GM23248 (cell line): ENCODE data around the gene GNG3. TPM values are rescaled to one million over a fixed set of nuclear protein-coding genes. Genes with fewer than 3 reads are reported as not detected.
A peak's percentile ranks its signal among the peaks of the same experiment; 100 is the strongest.

Experiments used
- DNase-seq: peaks from one replicate; pipeline ENCODE4 v3.0.0-alpha.2; 2015
- H2AFZ ChIP-seq: fragments of 200-600 bp; sonication (generic); 2 replicates; pipeline ENCODE4 v1.6.1; 2016; ENCODE audit warnings: antibody characterized with exemption
- H3F3A ChIP-seq: fragments of 200-600 bp; sonication (generic); 2 replicates; pipeline ENCODE4 v1.6.1; 2016; ENCODE audit warnings: mild to moderate bottlenecking, antibody characterized with exemption, mixed run types; ENCODE audit not compliant: insufficient read depth
- H3K27ac ChIP-seq: fragments of 200-600 bp; sonication (generic); 2 replicates; pipeline ENCODE4 v1.5.1; 2016; ENCODE audit warnings: mild to moderate bottlenecking
- H3K27me3 ChIP-seq: fragments of 200-600 bp; sonication (generic); replicated peaks from 2 replicates; pipeline ENCODE4 v1.6.1; 2016; ENCODE audit warnings: mild to moderate bottlenecking; ENCODE audit not compliant: insufficient read depth
- H3K36me3 ChIP-seq: fragments of 200-600 bp; sonication (generic); 2 replicates; pipeline ENCODE4 v1.6.1; 2016; ENCODE audit warnings: low read depth, mild to moderate bottlenecking
- H3K4me1 ChIP-seq: fragments of 200-600 bp; sonication (generic); 2 replicates; pipeline ENCODE4 v1.6.1; 2016; ENCODE audit warnings: mild to moderate bottlenecking; ENCODE audit not compliant: insufficient read depth
- H3K4me2 ChIP-seq: fragments of 200-600 bp; sonication (generic); one replicate; pipeline ENCODE4 v1.6.1; 2016; ENCODE audit warnings: mild to moderate bottlenecking; ENCODE audit not compliant: unreplicated experiment
- H3K4me3 ChIP-seq: fragments of 200-600 bp; sonication (generic); 2 replicates; pipeline ENCODE4 v1.5.1; 2016; ENCODE audit warnings: mild to moderate bottlenecking
- H3K79me2 ChIP-seq: fragments of 200-600 bp; sonication (generic); 2 replicates; pipeline ENCODE4 v1.6.1; 2016; ENCODE audit warnings: mild to moderate bottlenecking; ENCODE audit not compliant: insufficient read depth
- H3K9ac ChIP-seq: fragments of 200-600 bp; sonication (generic); 2 replicates; pipeline ENCODE4 v1.6.1; 2016; ENCODE audit warnings: mild to moderate bottlenecking
- H3K9me2 ChIP-seq: fragments of 200-600 bp; sonication (generic); 2 replicates; pipeline ENCODE4 v1.6.1; 2016; ENCODE audit warnings: mixed run types, mild to moderate bottlenecking, moderate library complexity; ENCODE audit not compliant: insufficient read depth
- H3K9me3 ChIP-seq: fragments of 200-600 bp; sonication (generic); one replicate; pipeline ENCODE4 v1.6.1; 2017; ENCODE audit warnings: low read depth
- H4K20me1 ChIP-seq: fragments of 200-600 bp; sonication (generic); 2 replicates; pipeline ENCODE4 v1.6.0; 2016; ENCODE audit not compliant: insufficient read depth
- EZH2 ChIP-seq: fragments of 200-600 bp; sonication (generic); IDR thresholded peaks from 2 replicates; pipeline ENCODE4 v1.6.1; 2018; ENCODE audit warnings: antibody characterized with exemption, mild to moderate bottlenecking; ENCODE audit not compliant: insufficient read depth, poor library complexity, severe bottlenecking
- EZH2phosphoT487 ChIP-seq: fragments of 200-600 bp; sonication (generic); IDR thresholded peaks from 2 replicates; pipeline ENCODE4 v1.6.1; 2018; ENCODE audit warnings: antibody characterized with exemption, moderate library complexity, mild to moderate bottlenecking, low read depth; ENCODE audit not compliant: insufficient read depth
- WGBS, 2 experiments: methylation state at CpG; one replicate each; pipeline ENCODE4 v1.1.6; 2015 to 2017; ENCODE audit warnings: low lambda C conversion rate in 2 of 2, low coverage in 1 of 2; ENCODE audit errors: missing lambda C conversion rate in 2 of 2; 5-methylcytosine and 5-hydroxymethylcytosine counted together
- in situ Hi-C: fragments of 300-500 bp; cut with MboI; formaldehyde crosslinking; loops from 2 replicates; pipeline ENCODE4 v1.15.0; 2020
- polyA plus RNA-seq: library from polyadenylated mRNA; unstranded; fragments of >200 nt; fragmentation: Nextera tagmentation; extraction: Ambion mirVana; gene quantifications from 2 replicates; pipeline ENCODE4 v1.2.1, GENCODE V29; 2016
- total RNA-seq: library from RNA; depleted of rRNA; stranded (reverse); fragments of >200 nt; shearing (Covaris generic); gene quantifications from 2 replicates; pipeline ENCODE4 v1.2.3, GENCODE V29; 2014

GNG3 gene
- total and polyA plus RNA-seq, 2 experiments from 2014 or later, result 0.29 TPM; not detected in 1

- H3K79me2 ChIP-seq, result peaks cover 88% of the 10 kb centered on the region
- H3K4me3 ChIP-seq, result no peak overlapping the region
- TF ChIP-seq EZH2, result no peak
- TF ChIP-seq EZH2phosphoT487, result no peak
- no peak for DNase-seq
- no peak overlapping the region for H3K4me2 ChIP-seq
- WGBS, 2 experiments, result 84 to 85% methylated on average over 11 of the region's 11 CpGs
- H4K20me1 ChIP-seq, result no peaks in the 10 kb centered on the region
- in situ Hi-C loops, result no loop called here
- no peak overlapping the region for H3K9ac ChIP-seq
- peaks cover 78% of the 10 kb centered on the region for H3K36me3 ChIP-seq
- peaks cover 61% of the 10 kb centered on the region for H3F3A ChIP-seq
- no peak overlapping the region for H2AFZ ChIP-seq
- H3K4me1 ChIP-seq, result 0 out of 2 replicates have a peak, but pooled peaks cover 8% of the 10 kb centered on the region
- no peaks in the 10 kb centered on the region for H3K9me3 ChIP-seq
- no peaks in the 10 kb centered on the region for H3K27me3 ChIP-seq
- no peak overlapping the region; the same call in 1 of the 2 replicates for H3K27ac ChIP-seq
- no peaks in the 10 kb centered on the region for H3K9me2 ChIP-seq
Measured at GRCh38 chr11:62716816-62717215, 9.3 kb downstream of the GNG3 start.

DNA sequence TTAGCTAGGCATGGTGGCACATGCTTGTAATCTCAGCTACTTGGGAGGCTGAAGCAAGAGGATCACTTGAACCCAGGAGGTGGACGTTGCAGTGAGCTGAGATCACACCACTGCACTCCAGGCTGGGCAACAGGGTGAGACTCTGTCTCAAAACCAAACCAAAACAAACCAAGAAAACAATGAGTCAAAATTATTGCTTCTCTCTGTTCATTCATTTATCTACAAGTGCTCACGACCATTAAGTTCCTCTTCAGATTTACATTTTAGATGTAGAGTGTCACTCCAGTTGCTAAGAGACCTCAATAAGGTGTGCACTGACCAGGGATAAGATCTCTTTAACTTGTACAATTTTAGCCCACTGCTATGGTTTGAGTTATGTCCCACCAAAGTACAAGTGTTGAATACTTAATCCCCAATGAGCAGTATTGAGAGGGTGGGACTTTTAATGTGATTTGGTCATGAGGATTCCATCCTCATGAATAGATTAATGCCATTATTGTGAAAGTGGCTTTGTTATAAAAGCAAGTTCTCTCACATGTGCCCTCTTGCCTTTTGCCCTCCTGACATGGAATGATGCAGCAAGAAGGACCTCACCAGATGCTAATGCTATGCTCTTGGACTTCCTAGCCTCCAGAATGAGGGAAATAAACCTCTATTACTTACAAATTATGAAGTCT lies 12.0 kb downstream of the GNG3 start:
- peak overlapping the region; percentile 5; the same call in 1 of the 2 replicates for H3K9ac ChIP-seq
- DNase-seq, result peak; percentile 33
- no peak overlapping the region for H3K4me3 ChIP-seq
- 69 to 73% methylated on average over 2 of the region's 2 CpGs for WGBS, 2 experiments
- no peak overlapping the region for H3K4me2 ChIP-seq
- no peak overlapping the region for H2AFZ ChIP-seq
- peaks cover 51% of the 10 kb centered on the region for H3F3A ChIP-seq
- no peaks in the 10 kb centered on the region for H3K9me2 ChIP-seq
- 0 out of 2 replicates have a peak, but pooled peaks cover 3% of the 10 kb centered on the region for H4K20me1 ChIP-seq
- H3K79me2 ChIP-seq, result peaks cover 98% of the 10 kb centered on the region
- in situ Hi-C loops, result no loop called here
- no peaks in the 10 kb centered on the region for H3K27me3 ChIP-seq
- H3K9me3 ChIP-seq, result no peaks in the 10 kb centered on the region
- TF ChIP-seq EZH2, result no peak
- TF ChIP-seq EZH2phosphoT487, result no peak
- H3K36me3 ChIP-seq, result peaks cover 84% of the 10 kb centered on the region
- peaks cover 19% of the 10 kb centered on the region; the same call in 1 of the 2 replicates for H3K4me1 ChIP-seq
- H3K27ac ChIP-seq, result peak overlapping the region; percentile 42

DNA sequence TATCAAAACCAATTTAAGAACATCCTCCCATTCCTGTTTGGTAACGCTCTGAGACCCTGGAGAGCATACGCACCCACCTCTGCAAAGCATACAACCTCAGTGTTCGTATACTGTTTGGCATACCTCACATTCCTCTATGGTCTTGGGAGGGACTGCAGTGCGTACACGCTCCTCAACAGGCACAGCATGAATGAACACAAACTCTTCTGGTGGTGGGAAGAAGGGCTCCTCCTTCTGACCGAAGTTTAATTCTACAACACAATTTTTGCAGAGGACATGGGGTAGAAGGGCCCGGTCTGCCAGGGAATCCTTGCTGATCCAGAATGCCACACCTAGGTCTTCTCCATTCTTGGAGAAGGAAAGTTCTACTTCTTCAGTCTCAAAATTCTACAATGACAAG lies 14.5 kb downstream of the GNG3 start:
- peaks cover 13% of the 10 kb centered on the region; the same call in 1 of the 2 replicates for H4K20me1 ChIP-seq
- TF ChIP-seq EZH2phosphoT487 (no peak), EZH2 (no peak)
- H3K36me3 ChIP-seq, result peaks cover 65% of the 10 kb centered on the region
- H3K27me3 ChIP-seq, result no peaks in the 10 kb centered on the region
- no peak overlapping the region for H3K27ac ChIP-seq
- H3K79me2 ChIP-seq, result peaks cover 98% of the 10 kb centered on the region
- H3K4me3 ChIP-seq, result no peak overlapping the region
- H3K4me1 ChIP-seq, result peaks cover 19% of the 10 kb centered on the region; the same call in 1 of the 2 replicates
- peak overlapping the region; percentile 14; the same call in 1 of the 2 replicates for H3K9ac ChIP-seq
- DNase-seq, result peak; percentile 36
- no peaks in the 10 kb centered on the region for H3K9me2 ChIP-seq
- H2AFZ ChIP-seq, result no peak overlapping the region
- no peaks in the 10 kb centered on the region for H3K9me3 ChIP-seq
- no peak overlapping the region for H3K4me2 ChIP-seq
- peaks cover 49% of the 10 kb centered on the region for H3F3A ChIP-seq
- in situ Hi-C loops, result no loop called here
- WGBS, 2 experiments, result 74 to 83% methylated on average over 7 of the region's 7 CpGs

DNA sequence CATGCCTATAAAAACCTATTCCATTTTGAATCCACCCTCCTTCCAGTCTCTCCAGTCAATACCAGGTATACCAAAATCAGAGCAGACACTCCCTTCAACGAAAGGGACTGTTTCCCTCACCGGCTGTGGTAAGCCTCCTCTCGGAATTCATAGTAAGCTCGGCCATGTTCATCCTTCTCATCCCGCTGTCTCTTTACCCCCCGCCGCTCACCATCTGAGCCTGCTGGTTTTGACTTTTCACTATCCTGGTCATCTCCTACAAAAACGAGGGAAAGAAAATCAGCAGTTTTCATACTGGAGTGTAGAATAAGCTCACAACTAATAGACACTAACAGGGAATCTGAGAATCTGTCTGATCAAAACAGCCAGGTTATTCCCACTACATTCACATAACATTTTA lies 16.7 kb downstream of the GNG3 start:
- no peak overlapping the region for H2AFZ ChIP-seq
- H3K36me3 ChIP-seq, result peaks cover 43% of the 10 kb centered on the region
- H3K4me3 ChIP-seq, result peak overlapping the region; percentile 88
- no peaks in the 10 kb centered on the region for H3K9me3 ChIP-seq
- peak overlapping the region; percentile 93 for H3K4me2 ChIP-seq
- H3K79me2 ChIP-seq, result peaks cover 83% of the 10 kb centered on the region
- H3K9me2 ChIP-seq, result no peaks in the 10 kb centered on the region
- peaks cover 48% of the 10 kb centered on the region for H3F3A ChIP-seq
- H3K9ac ChIP-seq, result peak overlapping the region; percentile 92
- peaks cover 13% of the 10 kb centered on the region; the same call in 1 of the 2 replicates for H4K20me1 ChIP-seq
- H3K27ac ChIP-seq, result no peak overlapping the region
- H3K27me3 ChIP-seq, result no peaks in the 10 kb centered on the region
- TF ChIP-seq EZH2 (no peak), EZH2phosphoT487 (no peak)
- in situ Hi-C loops, result no loop called here
- peaks cover 19% of the 10 kb centered on the region; the same call in 1 of the 2 replicates for H3K4me1 ChIP-seq
- peak; percentile 29 for DNase-seq
- 14 to 22% methylated on average over 8 of the region's 8 CpGs for WGBS, 2 experiments
